HG03139 (cell line): ENCODE results near the gene FSIP1.

Experiments used
- ATAC-seq: cut with Tn5 transposase; IDR thresholded peaks from one replicate; pipeline ENCODE4 v1.9.1; 2021; ENCODE audit not compliant: unreplicated experiment

FSIP1 gene

DNA sequence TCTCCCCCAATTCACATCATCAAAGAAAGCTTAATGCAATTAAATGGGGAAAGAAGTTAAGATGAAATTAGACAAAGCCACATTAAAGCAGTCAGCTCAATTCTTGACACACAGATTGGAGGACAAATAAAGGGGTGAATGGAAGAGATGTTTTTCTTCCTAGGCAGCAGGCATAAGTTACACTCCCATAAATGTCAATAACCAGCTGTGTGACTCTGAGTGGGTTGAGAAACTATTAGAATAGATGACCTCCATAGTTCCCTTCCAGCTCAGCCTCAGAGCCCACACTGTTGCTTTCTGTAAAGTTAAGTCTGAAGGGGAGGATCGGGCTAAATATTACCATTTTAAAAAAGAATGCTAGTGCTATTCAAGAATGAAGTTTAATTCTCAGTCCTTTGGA is 130.8 kb downstream of the FSIP1 start:
- no peak for ATAC-seq

DNA sequence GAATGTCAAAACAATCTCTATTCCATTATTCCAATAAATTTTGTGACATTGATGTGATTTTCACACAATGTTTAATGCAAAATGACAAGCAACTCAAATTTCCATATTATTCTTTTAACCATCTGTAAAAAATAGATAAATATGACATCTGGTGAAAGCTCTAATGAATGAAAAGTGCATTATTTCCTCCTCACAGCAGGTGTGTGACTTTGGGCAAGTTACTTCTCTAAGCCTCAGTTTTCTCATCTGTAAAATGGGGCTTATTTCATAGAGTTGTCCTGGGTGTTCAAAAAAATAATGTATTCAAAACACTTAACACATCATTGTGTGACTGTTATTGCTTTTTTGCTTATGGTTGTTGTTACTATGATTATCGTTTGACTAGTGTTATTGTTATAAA is 131.3 kb downstream of the FSIP1 start:
- ATAC-seq = no peak

DNA sequence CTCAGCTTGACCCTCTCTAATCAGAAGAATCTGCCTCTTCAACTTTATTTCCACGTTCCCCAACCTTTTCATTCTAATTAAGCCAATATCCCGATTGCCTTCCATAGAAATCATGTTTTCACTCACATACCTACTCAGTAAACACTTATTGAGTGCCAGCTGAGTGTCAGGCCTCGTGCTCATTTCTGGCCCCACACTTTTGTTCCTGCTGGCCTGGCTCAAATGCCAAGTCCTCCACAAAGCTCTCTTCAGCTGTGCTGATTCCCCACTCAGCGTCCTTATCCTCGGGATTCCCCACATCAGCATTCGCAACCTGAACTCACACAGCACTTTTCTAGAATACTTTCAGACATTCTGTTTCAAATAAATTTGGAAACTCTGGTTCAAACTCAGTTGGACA is 132.9 kb downstream of the FSIP1 start:
- ATAC-seq = no peak

- ATAC-seq = no peak
Observed at GRCh38 chr15:39646425-39646824, 136.2 kb downstream of the FSIP1 start.

- ATAC-seq = no peak
Observed at GRCh38 chr15:39645976-39646257, 136.7 kb downstream of the FSIP1 start.

DNA sequence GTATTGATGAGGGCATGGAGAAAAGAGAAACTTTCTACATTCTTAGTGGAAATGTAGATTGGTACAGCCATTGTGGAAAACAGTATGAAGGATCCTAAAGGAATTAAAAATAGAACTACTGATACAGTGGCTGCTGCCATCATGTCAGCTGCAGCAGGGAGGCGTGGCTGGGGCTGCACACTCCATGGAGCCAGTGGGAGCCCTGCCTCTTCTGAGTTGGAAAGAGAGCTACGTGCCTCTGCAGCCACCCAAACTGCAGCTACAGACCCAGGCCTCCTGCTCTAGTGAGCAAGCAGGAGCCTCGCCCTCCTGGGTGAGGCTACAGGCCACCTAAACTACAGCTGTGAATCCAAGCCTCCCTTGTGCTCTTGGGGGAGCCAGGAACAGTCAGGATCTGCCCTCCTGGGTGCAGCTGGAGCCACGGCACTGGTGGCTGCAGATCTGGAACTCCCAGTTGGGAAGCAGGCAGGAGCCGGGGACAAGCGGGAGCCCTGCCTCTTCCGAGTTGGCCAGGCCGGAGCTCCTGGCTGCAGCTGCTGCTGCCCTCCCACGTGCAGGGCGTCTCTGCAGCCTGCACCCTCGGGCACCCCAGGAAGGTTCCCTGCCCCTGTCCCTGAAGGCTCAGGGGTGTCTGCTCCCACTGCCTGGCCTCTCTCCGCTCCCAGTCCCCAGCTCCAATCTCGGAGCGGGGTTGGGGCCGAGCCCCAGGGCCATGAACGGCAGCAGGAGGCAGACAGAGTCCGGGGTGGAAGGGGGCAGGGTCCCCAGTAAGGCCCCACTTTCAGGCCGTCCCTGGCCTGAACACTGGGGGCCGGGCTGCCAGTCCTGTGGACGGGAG is 137.3 kb downstream of the FSIP1 start:
- no peak for ATAC-seq

- no peak for ATAC-seq
Observed at GRCh38 chr15:39644136-39644535, 138.5 kb downstream of the FSIP1 start.

DNA sequence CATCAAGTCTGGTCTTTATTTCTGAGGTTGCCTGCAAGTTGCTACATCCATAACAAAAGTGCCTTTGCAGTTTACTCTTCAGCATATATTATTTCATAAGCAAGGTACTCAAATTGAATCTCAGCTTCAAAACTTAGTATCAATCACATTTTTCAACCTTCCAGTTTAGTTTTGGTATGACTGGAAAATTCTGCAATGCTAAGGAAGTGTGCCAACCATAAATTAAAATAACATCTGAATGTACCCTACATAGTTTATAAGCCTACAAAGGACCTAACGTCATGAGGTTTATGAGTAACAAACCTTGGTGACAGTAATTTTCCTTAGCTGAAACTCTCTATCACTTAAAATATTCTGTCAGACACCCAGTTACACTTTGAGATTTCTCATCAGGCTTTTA is 138.9 kb downstream of the FSIP1 start:
- ATAC-seq = no peak

DNA sequence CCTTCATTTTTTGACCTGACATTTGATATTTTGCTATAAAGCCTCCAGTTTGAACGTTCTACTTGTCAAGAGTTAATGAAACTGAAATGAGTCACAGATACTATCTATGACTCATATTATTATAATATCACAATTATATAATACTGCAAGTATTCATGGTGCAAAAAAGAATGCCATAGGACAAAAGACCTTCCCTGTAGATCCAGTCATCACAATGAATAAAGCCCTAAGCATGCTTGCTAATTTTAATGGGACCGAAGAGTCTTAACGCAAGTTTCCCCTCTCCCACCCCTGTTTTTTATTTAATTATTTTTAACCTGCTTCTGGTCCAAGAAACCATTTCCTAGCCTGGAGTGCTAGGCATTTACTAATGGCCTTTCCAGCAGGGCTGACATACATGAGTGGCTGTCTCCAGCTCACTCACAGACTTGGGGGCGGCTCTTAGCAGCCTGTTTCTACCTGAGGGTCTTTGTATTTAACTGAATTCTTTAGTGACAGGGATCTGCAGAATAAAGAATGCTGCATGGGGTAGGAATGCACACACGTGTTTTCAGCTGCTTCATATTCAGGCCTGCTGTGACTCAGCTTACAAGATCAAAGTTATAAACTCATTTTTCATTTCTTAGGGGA is 140.5 kb downstream of the FSIP1 start:
- no peak for ATAC-seq

DNA sequence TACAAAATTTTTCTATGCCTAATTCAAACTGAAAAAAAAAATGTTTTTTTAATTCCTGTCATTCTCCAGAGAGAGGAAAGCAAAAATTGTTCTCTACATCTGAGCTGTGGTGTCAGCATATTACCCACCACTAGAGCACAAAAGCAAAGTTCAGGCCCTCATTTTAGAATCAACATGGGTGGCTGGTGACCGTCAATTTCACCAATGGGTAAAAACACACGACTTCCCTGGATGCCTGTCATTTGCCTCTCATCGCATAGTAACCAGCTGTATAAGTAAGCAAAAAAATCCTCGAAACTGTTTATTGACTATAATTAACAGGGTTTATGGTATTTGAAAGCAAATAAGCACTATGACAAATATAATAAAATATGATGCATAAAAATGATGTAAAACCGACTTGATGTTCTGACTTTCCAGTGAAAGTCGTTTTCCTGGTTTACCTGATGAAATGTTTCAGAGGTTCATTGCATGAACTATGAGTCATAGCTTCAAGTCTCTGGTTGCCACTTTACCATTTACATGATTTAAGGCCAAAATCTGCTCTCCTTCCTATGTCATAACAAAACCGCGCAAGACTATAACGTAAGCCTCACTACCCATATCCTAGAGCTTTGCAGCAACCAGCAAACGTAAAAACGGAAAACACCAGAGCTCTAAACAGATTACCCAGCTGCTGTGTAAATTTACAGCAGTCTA is 141.3 kb downstream of the FSIP1 start:
- ATAC-seq = no peak

- no peak for ATAC-seq
Observed at GRCh38 chr15:39640665-39641064, 142.0 kb downstream of the FSIP1 start.

GRCh38 chr15:39639037-39639436 is 143.6 kb downstream of the FSIP1 start:
- ATAC-seq = no peak

GRCh38 chr15:39638041-39638440 is 144.6 kb downstream of the FSIP1 start:
- ATAC-seq = no peak

DNA sequence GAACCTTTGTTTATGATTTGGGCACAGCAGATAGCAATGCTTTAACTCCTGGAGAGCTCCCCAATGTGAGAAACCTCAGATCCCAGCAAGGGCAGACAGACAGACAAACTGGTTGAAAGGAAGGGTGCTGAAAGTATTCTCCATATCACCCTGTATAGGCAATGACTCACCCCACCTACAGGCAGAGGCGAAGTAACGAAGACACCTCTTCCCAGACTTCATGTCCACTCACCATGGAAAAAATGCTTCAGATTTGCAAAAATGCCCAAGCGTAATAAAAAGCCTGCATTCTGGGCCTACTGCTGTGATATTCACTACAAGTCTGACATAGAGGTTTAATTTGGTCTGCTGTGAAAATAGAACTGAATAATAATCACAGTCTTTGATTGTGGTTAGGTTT is 151.3 kb downstream of the FSIP1 start:
- ATAC-seq = no peak

DNA sequence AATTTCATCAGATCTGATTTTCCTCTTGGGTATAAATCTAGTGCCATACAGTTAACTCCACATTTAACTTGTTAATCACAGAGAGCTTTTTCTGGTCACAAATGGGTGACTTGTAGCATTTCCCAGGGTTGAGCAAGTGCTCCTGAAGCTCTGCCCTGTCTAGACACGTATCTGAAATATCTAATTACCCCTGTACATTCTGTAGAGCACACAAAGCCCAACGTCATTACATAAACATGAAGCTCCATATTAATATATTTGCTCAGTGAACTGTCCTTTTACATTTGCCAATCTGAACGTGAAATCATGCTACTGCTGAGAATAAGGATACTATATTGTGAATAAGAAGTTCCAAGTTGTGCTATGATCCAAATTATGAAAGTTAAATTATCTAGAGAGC is 152.7 kb downstream of the FSIP1 start:
- no peak for ATAC-seq

DNA sequence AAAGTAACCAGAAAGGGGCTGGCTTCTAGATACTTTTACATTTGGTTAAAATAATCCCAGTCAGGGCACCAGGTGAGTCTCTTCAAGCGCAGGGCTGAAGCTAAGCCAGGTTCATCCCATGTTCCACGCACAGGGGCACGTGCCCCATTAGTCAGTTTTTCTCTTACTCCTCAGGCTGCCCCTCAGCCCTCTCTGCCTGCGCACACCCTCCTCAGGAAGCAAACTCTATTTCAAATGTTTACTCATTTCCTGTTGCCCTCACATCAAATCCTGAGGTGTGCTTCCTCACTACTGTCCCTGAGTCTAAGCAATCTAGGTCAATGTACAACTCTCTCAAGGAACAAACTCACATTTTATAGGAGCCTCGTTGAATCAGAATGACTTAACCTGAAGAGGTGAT is 153.3 kb downstream of the FSIP1 start:
- ATAC-seq = no peak

DNA sequence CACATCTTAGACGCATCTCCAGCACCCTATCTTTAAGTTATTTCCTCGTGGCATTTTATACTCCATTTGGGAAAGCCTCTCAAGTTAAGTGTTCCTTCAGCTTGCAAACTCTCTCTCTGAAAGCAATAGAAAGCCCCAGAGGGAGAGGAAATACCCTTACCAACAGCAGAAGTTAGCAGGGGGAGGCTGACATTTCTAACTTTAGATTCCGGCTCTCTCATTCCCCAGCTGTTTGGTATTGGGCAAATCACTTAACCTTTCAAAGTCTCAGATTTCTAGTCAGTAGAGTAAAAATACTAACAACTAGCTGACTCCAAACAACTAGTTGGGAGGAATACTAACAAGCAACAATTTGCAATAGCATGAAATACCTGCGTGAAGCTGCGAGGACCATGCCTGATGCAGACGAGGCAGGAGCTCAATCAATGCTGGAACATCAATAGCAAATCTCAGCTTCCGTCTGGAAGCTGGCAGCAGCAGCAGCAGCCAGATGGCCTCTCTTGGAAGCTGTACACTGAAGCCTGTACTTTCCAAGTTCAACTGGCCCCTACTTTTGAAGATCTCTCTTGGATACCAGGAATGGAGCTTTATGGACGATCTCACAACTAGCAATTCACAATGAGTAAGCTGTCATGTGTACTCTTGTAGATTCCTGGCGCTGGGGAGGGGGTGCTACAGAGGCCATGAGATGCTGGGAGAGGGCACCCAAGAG is 153.9 kb downstream of the FSIP1 start:
- ATAC-seq = no peak

GRCh38 chr15:39628144-39628508 is 154.5 kb downstream of the FSIP1 start:
- ATAC-seq = no peak

DNA sequence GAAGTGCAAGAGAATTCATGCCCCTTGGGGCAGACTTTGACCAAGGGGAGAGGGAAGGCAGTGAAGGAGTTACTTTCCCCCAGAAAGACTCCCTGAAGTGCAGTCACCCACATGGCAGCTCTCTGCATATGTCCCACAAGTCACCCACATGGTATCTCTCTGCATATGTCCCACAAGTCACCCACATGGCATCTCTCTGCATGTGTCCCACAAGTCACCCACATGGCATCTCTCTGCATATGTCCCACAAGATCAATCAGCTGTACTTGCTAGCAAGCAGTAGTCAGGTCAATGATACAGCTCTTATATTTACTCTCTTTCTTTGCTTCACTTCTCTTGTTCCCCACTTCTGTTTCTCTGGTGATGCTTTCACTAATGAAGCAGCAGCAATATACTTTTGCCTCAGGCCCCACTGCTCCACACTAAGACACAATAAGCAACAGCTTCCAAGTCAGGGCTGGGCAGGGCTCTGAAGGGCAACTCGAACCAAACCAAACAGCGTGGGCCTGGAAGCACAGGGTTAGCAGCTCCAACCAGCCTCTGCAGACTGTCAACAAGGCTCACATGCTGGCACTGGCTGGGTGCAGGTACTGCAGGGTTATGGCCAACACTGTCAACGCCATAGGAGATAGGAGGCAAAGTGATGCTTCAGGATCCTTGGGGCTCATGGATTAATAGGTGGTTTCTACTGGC is 155.0 kb downstream of the FSIP1 start:
- ATAC-seq = no peak

DNA sequence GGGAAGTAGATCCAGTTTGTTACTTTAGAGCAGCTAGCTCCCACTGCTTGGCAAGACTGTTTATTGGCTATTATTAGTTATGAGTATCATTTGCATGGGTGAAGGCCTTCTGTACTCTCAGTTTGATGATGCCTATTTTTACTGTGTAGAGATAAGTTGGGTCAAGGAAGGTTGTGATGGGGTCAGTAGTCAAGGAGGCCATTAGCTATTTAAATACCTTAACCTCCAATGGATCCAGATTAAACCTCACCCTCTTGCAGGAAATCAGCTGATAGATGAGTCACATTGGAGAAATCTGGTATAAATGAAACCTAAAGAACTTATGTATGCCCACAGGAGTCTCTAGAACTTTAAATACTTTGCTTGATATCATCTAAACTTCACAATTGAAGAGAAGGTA is 156.8 kb downstream of the FSIP1 start:
- no peak for ATAC-seq

DNA sequence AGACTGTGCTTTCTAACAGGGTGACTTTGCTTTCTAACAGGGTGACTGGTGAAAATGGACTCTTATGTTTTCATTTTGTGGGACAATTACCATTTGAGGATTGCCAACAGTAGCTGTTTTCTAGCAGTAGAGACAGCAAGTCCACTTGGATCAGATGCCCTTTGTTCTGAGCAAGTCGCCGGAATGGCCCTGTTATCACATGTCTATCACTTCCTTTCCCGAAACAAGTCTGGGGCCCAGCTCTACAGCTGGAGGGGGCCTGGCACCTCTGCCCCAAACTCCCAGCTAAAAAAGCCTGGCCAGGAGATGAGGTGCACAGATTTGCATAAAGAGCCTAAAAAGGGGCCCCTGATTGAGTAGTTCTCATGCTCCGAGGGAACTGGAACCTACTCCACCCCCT is 157.2 kb downstream of the FSIP1 start:
- no peak for ATAC-seq
